Vagina (tissue), 2 donors: ENCODE data around the gene ZBTB20.

Source experiments
- POLR2A ChIP-seq, 2 donors: fragments of 450-650 bp; IDR thresholded peaks; one replicate each; pipeline ENCODE4 v1.6.1; 2017; ENCODE audit warnings: antibody characterized with exemption in 2 of 2, mild to moderate bottlenecking in 2 of 2, moderate library complexity in 2 of 2
- POLR2AphosphoS5 ChIP-seq, 2 donors: sonication (generic); formaldehyde crosslinking; IDR thresholded peaks; one replicate each; pipeline ENCODE4 v1.9.0; 2017; ENCODE audit warnings: antibody characterized with exemption in 2 of 2, mild to moderate bottlenecking in 2 of 2, low read depth in 1 of 2; ENCODE audit not compliant: insufficient read depth in 1 of 2
- TF ChIP-seq, protein P1 (sequence below), 3 experiments: fragments of 450-650 bp in 2 of 3; fragments of 200-600 bp in 1 of 3; sonication (generic) in 1 of 3; IDR thresholded peaks; one replicate each; pipeline ENCODE4 v1.5.1; 2017 to 2019; ENCODE audit warnings: antibody characterized with exemption in 3 of 3, mild to moderate bottlenecking in 2 of 3, moderate library complexity in 2 of 3

- TF ChIP-seq, protein P1, sequence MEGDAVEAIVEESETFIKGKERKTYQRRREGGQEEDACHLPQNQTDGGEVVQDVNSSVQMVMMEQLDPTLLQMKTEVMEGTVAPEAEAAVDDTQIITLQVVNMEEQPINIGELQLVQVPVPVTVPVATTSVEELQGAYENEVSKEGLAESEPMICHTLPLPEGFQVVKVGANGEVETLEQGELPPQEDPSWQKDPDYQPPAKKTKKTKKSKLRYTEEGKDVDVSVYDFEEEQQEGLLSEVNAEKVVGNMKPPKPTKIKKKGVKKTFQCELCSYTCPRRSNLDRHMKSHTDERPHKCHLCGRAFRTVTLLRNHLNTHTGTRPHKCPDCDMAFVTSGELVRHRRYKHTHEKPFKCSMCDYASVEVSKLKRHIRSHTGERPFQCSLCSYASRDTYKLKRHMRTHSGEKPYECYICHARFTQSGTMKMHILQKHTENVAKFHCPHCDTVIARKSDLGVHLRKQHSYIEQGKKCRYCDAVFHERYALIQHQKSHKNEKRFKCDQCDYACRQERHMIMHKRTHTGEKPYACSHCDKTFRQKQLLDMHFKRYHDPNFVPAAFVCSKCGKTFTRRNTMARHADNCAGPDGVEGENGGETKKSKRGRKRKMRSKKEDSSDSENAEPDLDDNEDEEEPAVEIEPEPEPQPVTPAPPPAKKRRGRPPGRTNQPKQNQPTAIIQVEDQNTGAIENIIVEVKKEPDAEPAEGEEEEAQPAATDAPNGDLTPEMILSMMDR (IDR thresholded peaks at IDR 0.05): no peak
- TF ChIP-seq POLR2AphosphoS5 (IDR thresholded peaks at IDR 0.05; ENCODE audit: insufficient read depth in 1 of 2, low read depth in 1 of 2): no peak
- TF ChIP-seq POLR2A (IDR thresholded peaks at IDR 0.05): no peak
These were observed 282.1 kb downstream of the ZBTB20 start for GRCh38 chr3:114864970-114865369.
